Effector CD8-positive, alpha-beta T cell (primary cell): ENCODE measurements around the gene SLC2A13.
"Not testable (repeated sequence)": the region's sequence is repeated elsewhere in the genome, so short reads cannot be mapped to it uniquely, and the experiment has no call there.

Source experiments
- DNase-seq: peaks from one replicate; lab custom pipeline; 2025; lab: John Stamatoyannopoulos, UW

SLC2A13 gene

GRCh38 chr12:39807043-39807442 lies 298.8 kb downstream of the SLC2A13 start:
- no peak for DNase-seq

DNA sequence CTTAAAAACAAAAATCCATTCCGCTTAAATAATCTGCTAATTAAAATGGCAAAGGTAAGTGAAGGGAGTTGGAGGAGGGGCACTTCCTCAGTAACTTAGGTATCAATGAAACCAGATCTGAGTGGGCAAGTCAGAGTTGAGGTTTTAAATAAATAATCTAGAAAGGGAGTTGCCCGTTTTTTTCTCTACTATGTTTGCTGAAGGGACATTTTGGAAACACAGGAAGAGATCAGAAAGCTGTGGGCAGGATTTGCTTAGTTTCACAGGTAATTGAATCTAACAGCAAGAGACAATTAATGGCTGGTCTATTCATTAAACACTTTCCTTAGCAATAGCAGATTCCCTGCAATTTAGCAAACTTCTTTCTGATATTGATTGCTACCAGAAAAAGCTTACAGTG lies 300.2 kb downstream of the SLC2A13 start:
- no peak for DNase-seq

- DNase-seq = no peak
These were observed 301.0 kb downstream of the SLC2A13 start for GRCh38 chr12:39804898-39805297.

- DNase-seq = no peak
These were observed 301.4 kb downstream of the SLC2A13 start for GRCh38 chr12:39804479-39804878.

GRCh38 chr12:39803151-39803550 lies 302.7 kb downstream of the SLC2A13 start:
- no peak for DNase-seq

DNA sequence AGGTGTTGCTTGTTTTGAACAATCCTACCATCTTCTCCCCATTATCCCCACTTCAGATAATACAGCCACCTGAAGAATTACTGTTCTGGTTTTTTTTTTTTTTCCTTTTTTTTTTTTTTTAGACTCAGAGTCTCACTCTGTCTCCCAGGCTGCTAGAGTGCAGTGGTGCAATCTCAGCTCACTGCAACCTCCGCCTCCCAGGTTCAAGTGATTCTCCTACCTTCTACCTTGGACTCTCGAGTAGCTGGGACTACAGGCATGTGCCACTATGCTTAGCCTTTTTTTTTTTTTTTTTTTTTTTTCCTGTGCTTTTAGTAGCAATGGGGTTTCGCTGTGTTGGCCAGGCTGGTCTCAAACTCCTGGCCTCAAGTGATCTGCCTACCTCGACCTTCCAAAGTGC lies 306.9 kb downstream of the SLC2A13 start:
- no peak for DNase-seq

DNA sequence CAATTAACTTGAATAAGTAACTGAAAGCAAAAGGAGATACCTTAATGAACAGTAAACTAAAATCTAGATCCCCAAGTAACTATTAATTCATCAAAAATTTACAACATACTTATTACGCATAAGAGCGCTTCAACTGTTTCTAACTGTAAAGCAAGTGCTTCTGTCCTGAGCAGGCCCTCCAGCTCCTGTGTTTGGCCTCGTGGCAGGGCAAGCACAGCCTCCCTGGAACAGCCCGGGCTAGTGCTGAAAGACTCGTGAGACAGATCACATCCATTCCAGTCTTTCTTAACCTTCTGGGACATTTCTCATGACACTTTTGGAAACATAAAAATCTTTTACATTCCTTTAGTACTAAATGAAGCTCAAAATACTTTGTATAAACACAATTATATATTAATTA lies 307.5 kb downstream of the SLC2A13 start:
- no peak for DNase-seq

DNA sequence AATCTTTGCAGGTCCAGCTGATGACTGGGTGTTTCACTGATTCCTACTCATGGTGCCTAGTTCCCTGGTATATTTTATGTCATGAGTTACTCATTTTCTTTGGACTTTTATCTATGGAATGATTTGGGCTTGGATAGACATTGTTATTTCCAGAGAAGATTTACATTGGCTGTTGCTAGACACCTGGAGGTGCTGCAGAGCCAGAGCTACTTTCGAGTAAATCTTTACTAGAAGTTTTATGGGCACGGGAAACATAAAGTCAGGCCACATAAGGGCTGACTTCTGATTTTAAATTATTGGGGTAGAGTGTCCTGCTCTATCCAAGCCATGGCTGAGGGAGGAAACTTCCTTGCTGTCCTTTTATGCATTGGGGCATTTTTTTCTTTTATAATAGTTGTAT lies 310.4 kb downstream of the SLC2A13 start:
- no peak for DNase-seq

DNA sequence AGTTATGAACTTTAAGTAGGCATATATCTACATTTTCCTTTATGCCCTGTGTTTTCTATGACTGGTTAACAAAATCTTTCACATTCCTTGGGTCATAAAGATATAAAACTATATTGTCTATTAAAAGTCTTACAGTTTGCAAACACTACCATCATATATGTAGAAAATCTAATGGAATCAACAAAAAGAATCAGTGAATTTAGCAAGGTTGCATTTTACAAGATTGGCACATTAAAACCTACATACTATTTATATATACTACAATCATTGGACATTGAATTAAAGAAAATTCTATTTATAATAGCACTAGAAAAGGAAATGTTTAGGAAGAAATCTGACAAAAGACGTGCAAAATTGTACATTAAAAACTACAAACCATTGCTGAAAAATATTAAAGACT lies 312.9 kb downstream of the SLC2A13 start:
- no peak for DNase-seq

DNA sequence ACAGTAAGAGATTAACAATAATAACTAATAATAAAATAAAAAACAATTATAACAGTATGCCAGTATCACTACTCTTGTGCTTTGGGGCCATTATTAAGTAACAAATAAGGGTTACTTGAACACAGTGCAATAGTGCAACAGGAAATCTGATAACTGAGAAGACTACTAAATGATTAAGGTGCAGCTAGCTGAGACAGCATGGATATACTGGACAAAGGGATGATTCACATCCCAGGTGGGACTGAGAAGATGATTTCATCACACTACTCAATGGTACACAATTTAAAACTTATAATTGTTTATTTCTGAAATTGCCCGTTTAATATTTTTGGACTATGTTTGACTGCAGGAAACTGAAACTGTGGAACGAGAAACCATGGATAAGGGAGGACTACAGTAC lies 317.6 kb downstream of the SLC2A13 start:
- no peak for DNase-seq

DNA sequence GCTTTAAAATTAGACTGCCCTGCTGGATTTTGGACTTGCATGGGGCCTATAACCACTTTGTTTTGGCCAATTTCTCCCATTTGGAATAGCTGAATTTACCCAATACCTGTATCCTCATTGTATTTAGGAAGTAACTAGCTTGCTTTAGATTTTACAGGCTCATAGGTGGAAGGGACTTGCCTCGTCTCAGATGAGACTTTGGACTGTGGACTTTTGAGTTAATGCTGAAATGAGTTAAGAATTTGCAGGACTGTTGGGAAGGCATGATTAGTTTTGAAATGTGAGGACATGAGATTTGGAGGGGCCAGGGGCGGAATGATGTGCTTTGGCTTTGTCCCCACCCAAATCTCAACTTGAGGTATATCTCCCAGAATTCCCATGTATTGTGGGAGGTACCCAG lies 320.1 kb downstream of the SLC2A13 start:
- DNase-seq = not testable (repeated sequence)

GRCh38 chr12:39782026-39782545 lies 323.8 kb downstream of the SLC2A13 start:
- no peak for DNase-seq

GRCh38 chr12:39780913-39781446 lies 324.9 kb downstream of the SLC2A13 start:
- DNase-seq = no peak

DNA sequence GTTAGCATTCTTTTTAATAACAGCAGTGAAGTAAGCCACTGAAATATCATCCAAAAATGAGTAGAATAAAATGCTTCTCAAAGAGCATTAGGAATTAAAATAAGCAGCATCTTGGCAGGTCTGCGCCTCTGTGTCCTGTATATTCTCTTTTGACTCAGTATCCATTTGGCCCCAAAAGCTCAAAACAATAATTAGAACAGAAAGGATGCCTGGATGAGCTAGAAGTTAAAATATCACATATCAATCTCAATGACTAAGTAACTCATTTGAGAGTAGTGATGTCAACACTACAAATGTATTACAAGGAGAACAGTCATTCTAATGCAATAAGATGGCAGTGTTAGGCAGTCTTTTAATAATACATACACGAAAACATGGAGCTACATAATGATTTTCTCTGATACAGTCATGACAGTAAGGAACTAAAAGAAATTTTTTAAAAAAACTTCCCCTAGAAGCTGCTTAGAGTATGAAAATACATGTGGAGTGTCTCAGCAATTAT lies 325.4 kb downstream of the SLC2A13 start:
- DNase-seq = no peak

DNA sequence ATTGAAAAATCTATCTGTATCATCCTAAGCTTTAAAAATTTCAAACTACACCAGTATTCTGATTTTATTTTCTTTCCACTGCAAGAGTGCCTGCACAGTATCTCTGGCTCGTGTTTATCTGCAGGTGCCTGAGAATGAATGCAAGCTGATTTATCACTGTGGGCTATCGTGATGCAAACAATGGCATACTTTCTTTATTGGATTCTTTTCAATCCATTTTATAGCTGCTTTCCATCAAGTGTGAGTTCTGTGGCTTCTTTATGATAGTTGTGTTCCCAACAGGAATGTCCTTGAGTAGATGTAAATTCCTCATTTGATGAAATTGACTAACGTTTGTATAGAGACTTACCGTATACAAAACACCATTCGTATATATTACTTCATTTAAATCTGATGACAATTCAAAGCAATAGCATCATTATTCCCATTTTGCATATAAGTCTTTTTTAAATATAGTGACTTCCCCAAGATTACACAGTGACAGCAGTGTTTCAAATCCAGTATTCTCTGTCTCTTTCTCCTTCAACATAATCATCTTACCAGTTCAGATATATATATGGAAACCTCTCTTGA lies 326.0 kb downstream of the SLC2A13 start:
- no peak for DNase-seq

DNA sequence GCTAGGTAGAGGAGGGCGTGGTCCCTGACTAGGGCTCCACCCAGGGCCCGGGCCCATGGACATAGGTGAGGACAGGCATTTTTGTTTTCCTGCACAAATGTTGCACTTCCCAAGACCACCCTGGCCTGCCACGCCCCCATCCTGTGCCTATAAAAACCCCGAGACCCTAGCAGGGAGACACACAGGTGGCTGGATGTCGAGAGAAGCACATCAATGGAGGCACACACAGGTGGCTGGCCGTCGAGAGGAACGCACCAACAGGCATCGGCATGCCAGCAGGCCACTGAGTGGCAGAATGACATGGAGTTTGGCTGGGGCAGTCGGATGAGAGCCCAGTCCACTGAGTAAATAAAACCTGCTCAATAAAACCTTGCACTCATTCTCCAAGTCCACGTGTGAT lies 328.4 kb downstream of the SLC2A13 start:
- no peak for DNase-seq

- no peak for DNase-seq
These were observed 332.6 kb downstream of the SLC2A13 start for GRCh38 chr12:39773266-39773665.

GRCh38 chr12:39772821-39773259 lies 333.0 kb downstream of the SLC2A13 start:
- DNase-seq = no peak

GRCh38 chr12:39771456-39771855 lies 334.4 kb downstream of the SLC2A13 start:
- DNase-seq = no peak

DNA sequence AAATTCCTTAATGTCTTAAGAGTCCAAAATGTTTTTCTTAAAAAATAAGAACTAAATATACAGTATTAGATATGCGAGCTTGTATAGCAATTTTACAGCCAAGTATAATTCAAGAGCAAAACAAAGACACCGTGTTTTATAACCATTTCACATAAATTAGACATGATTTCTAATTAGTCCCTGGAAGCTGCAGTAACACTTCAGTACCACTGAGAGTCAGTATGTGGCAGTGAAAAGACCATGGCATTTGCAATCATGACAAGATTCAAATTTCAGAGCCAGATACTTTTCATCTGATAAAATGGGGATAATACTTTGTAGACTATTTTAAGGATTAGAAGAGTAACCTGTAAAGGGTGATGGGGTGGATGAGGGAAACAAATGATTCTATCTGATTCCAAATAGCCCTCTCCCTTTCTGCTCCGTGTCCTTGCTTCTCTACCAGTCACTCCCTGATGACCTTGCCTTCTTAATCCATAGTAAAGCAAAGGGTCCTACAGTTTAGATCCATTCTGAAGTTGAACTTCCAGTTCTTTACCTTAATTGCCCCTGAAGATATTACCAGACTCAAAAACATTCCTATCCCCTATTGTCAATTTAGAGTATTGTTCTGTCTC lies 340.8 kb downstream of the SLC2A13 start:
- no peak for DNase-seq

DNA sequence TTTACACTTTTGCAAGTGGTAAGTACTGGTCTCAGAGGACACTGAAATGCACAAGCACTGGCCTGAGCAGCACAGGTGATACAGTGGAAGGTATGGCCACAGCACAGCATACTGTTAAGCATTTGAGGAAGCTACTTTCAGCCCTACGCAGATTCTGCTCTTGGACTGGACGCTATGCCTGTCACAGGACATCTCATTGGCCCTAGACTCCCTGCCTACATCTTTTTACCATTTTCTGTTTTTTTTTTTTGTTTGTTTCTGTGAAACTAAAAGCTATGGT lies 342.1 kb downstream of the SLC2A13 start:
- no peak for DNase-seq

GRCh38 chr12:39763071-39763889 lies 342.6 kb downstream of the SLC2A13 start:
- no peak for DNase-seq

- no peak for DNase-seq
These were observed 350.4 kb downstream of the SLC2A13 start for GRCh38 chr12:39755478-39755877.
